ENCODE measurements around the gene TBC1D28.
"Not testable (repeated sequence)": the region's sequence is repeated elsewhere in the genome, so short reads cannot be mapped to it uniquely, and the experiment has no call there.

TBC1D28 gene

GRCh38 chr17:18644291-18644690 lies at the start of gene TBC1D28:
Gene TBC1D28, minus strand, starts transcription at chr17:18644391. Its CDS starts 3,039 bp downstream, at chr17:18641352.
- DNase-seq (ENCODE audit: low spot score): not testable (repeated sequence)

GRCh38 chr17:18682668-18683067 lies 38.5 kb upstream of the TBC1D28 start:
- not testable (repeated sequence) for DNase-seq (ENCODE audit: low spot score)

GRCh38 chr17:18681767-18682571 lies 37.8 kb upstream of the TBC1D28 start, which contains the start of gene FOXO3B:
Gene FOXO3B, minus strand, starts transcription at chr17:18682314. Its CDS starts 663 bp downstream, at chr17:18681651.
- peak; percentile 79 for DNase-seq (ENCODE audit: low spot score)

- not testable (repeated sequence) for DNase-seq (ENCODE audit: low spot score)
These were observed 33.2 kb upstream of the TBC1D28 start for GRCh38 chr17:18677381-18677780.

- not testable (repeated sequence) for DNase-seq (ENCODE audit: low spot score)
These were observed 32.7 kb upstream of the TBC1D28 start for GRCh38 chr17:18676928-18677327.

- DNase-seq (ENCODE audit: low spot score): not testable (repeated sequence)
These were observed 28.4 kb upstream of the TBC1D28 start for GRCh38 chr17:18672395-18673227.

GRCh38 chr17:18668625-18669024 lies 24.4 kb upstream of the TBC1D28 start:
- DNase-seq (ENCODE audit: low spot score): not testable (repeated sequence)

GRCh38 chr17:18667535-18667934 lies 23.3 kb upstream of the TBC1D28 start:
- not testable (repeated sequence) for DNase-seq (ENCODE audit: low spot score)

GRCh38 chr17:18666326-18666725 lies 22.1 kb upstream of the TBC1D28 start:
- not testable (repeated sequence) for DNase-seq (ENCODE audit: low spot score)

- not testable (repeated sequence) for DNase-seq (ENCODE audit: low spot score)
These were observed 17.9 kb upstream of the TBC1D28 start for GRCh38 chr17:18661924-18662624.

GRCh38 chr17:18650094-18650493 lies 5.9 kb upstream of the TBC1D28 start:
- not testable (repeated sequence) for DNase-seq (ENCODE audit: low spot score)

- DNase-seq (ENCODE audit: low spot score): not testable (repeated sequence)
These were observed 1.1 kb downstream of the TBC1D28 start for GRCh38 chr17:18643124-18643523.

GRCh38 chr17:18638357-18638756 lies 5.8 kb downstream of the TBC1D28 start:
- DNase-seq (ENCODE audit: low spot score): not testable (repeated sequence)

- not testable (repeated sequence) for DNase-seq (ENCODE audit: low spot score)
These were observed 8.0 kb downstream of the TBC1D28 start for GRCh38 chr17:18636237-18636636.

- not testable (repeated sequence) for DNase-seq (ENCODE audit: low spot score)
These were observed 8.4 kb downstream of the TBC1D28 start for GRCh38 chr17:18635773-18636172.

GRCh38 chr17:18634550-18635263 lies 9.5 kb downstream of the TBC1D28 start:
- DNase-seq (ENCODE audit: low spot score): not testable (repeated sequence)

GRCh38 chr17:18626152-18626870 lies 17.9 kb downstream of the TBC1D28 start:
- DNase-seq (ENCODE audit: low spot score): no peak

GRCh38 chr17:18625509-18626104 lies 18.6 kb downstream of the TBC1D28 start:
- peak; percentile 89 for DNase-seq (ENCODE audit: low spot score)

GRCh38 chr17:18624862-18625501 lies 19.2 kb downstream of the TBC1D28 start:
- DNase-seq (ENCODE audit: low spot score): not testable (repeated sequence)

- not testable (repeated sequence) for DNase-seq (ENCODE audit: low spot score)
These were observed 26.6 kb downstream of the TBC1D28 start for GRCh38 chr17:18617613-18618012.
